ENCODE measurements around the gene CC2D2A.
"Not testable (repeated sequence)": the region's sequence is repeated elsewhere in the genome, so short reads cannot be mapped to it uniquely, and the experiment has no call there.

The CC2D2A gene

GRCh38 chr4:15562623-15563022 is 92.9 kb downstream of the CC2D2A start:
- no peak for DNase-seq

- DNase-seq: no peak
Observed at GRCh38 chr4:15563871-15564270, 94.2 kb downstream of the CC2D2A start.

- DNase-seq: no peak
Observed at GRCh38 chr4:15568821-15569220, 99.1 kb downstream of the CC2D2A start.

- no peak for DNase-seq
Observed at GRCh38 chr4:15569746-15570145, 100.1 kb downstream of the CC2D2A start.

- DNase-seq: no peak
Observed at GRCh38 chr4:15575966-15576365, 106.3 kb downstream of the CC2D2A start.

GRCh38 chr4:15577508-15577907 is 107.8 kb downstream of the CC2D2A start:
- DNase-seq: no peak

GRCh38 chr4:15584785-15585184 is 115.1 kb downstream of the CC2D2A start:
- DNase-seq: no peak

- DNase-seq: no peak
Observed at GRCh38 chr4:15585331-15585730, 115.6 kb downstream of the CC2D2A start.

GRCh38 chr4:15586066-15586465 is 116.4 kb downstream of the CC2D2A start:
- DNase-seq: no peak

- DNase-seq: no peak
Observed at GRCh38 chr4:15587649-15588048, 118.0 kb downstream of the CC2D2A start.

- no peak for DNase-seq
Observed at GRCh38 chr4:15592799-15593198, 123.1 kb downstream of the CC2D2A start.

GRCh38 chr4:15598644-15599043 is 129.0 kb downstream of the CC2D2A start:
- no peak for DNase-seq

- no peak for DNase-seq
Observed at GRCh38 chr4:15600176-15600575, 130.5 kb downstream of the CC2D2A start.

GRCh38 chr4:15601862-15602261 is 132.2 kb downstream of the CC2D2A start:
- no peak for DNase-seq

GRCh38 chr4:15605537-15605936 is 135.9 kb downstream of the CC2D2A start:
- DNase-seq: no peak

GRCh38 chr4:15610855-15611254 is 141.2 kb downstream of the CC2D2A start:
- DNase-seq: no peak

GRCh38 chr4:15612136-15612535 is 142.5 kb downstream of the CC2D2A start:
- no peak for DNase-seq

GRCh38 chr4:15614891-15615290 is 145.2 kb downstream of the CC2D2A start:
- not testable (repeated sequence) for DNase-seq

- DNase-seq: not testable (repeated sequence)
Observed at GRCh38 chr4:15617407-15617806, 147.7 kb downstream of the CC2D2A start.

- no peak for DNase-seq
Observed at GRCh38 chr4:15636818-15637217, 167.1 kb downstream of the CC2D2A start.

GRCh38 chr4:15638418-15638817 is 168.7 kb downstream of the CC2D2A start:
- DNase-seq: no peak

GRCh38 chr4:15648600-15648999 is 178.9 kb downstream of the CC2D2A start:
- DNase-seq: no peak

- peak; percentile 69 to 85 for DNase-seq
Observed at GRCh38 chr4:15649914-15650545, 180.3 kb downstream of the CC2D2A start.
